CD1c-positive myeloid dendritic cell (primary cell): ENCODE results near the gene INSR.
A peak's percentile ranks its signal among the peaks of the same experiment; 100 is the strongest.
"Not testable (repeated sequence)": the region's sequence is repeated elsewhere in the genome, so short reads cannot be mapped to it uniquely, and the experiment has no call there.

Source experiments
- DNase-seq: peaks from one replicate; pipeline ENCODE4 v3.0.0-alpha.2; 2016; ENCODE audit errors: extremely low spot score

Gene INSR

GRCh38 chr19:7098701-7099596, 195.3 kb downstream of the INSR start:
- DNase-seq: peak; percentile 93

DNA sequence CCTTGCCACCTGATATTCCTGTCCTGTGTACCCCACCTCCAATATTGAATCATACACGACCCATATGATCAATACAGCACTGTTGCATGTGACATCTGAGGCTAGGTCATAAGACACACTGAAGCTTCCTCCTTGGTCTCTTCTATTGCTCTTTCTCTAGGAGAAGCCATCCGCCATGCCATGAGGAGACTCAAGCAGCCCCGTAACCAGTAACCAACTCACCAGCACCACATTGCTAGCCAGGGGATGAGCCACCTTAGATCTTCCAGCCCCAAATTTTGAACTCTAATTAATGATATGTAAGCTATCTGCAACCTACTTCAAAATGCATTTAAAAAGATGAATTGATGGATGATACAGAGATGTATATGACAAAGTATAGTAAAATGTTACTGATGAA, 196.1 kb downstream of the INSR start:
- no peak for DNase-seq

GRCh38 chr19:7088999-7089398, 205.2 kb downstream of the INSR start:
- no peak for DNase-seq

DNA sequence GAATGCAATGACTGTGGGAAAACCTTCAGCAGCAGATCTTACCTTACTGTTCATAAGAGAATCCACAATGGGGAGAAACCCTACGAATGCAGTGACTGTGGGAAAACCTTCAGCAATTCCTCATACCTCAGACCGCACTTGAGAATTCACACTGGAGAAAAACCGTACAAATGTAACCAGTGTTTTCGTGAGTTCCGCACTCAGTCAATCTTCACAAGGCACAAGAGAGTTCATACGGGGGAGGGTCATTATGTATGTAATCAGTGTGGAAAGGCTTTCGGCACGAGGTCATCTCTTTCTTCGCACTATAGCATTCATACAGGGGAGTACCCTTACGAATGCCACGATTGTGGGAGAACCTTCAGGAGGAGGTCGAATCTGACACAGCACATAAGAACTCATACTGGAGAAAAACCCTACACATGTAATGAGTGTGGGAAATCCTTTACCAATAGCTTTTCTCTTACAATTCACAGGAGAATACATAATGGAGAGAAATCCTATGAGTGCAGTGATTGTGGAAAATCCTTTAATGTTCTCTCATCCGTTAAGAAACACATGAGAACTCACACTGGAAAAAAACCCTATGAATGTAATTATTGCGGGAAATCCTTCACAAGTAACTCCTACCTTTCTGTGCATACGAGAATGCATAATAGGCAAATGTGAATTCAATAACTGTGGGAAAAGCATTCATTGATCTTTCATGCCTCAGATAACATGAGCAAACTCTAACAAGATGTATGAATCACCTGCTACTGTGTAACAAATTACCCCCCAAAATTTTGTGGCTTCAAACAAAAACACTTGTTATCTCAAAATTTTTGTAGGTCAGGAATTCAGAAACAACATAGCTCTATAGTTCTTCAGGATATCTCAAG, 210.9 kb downstream of the INSR start:
- DNase-seq: no peak

GRCh38 chr19:7078008-7078407, 216.2 kb downstream of the INSR start:
- DNase-seq: no peak

- no peak for DNase-seq
Measured at GRCh38 chr19:7076151-7076550, 218.1 kb downstream of the INSR start.

DNA sequence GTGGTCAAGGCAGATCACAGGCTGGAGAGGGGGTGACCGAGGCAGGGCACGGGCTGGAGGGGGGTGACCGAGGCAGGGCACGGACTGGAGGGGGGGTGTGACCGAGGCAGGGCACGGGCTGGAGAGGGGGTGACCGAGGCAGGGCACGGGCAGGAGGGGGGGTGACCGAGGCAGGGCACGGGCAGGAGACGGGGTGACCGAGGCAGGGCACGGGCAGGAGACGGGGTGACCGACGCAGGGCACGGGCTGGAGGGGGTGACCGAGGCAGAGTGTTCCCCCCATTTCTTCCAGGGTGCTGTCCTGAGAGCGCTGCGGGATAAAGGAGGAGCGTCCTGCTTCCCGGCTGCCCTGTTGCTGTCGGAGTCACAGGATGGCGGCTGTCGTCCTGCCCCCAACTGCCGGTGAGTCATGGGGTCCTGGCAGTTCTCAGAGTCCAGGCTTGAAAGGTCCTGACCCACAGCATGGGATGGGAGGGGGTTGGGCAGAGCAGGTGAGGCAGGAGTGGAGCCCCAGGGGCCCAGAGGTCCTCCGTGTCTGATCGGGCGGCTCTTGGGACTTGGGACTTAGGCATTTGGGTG, 219.4 kb downstream of the INSR start:
- DNase-seq: no peak

- DNase-seq: no peak
Measured at GRCh38 chr19:7072541-7072940, 221.7 kb downstream of the INSR start.

GRCh38 chr19:7069904-7070226, 224.3 kb downstream of the INSR start:
- no peak for DNase-seq

GRCh38 chr19:7069042-7069903, 224.9 kb downstream of the INSR start, which contains the start of gene ZNF557:
TSS of gene ZNF557 (plus strand) at chr19:7069703. CDS start at chr19:7075075, 5,372 bp downstream.
- peak; percentile 96 for DNase-seq

GRCh38 chr19:7068599-7068998, 225.6 kb downstream of the INSR start:
- no peak for DNase-seq

GRCh38 chr19:7067716-7068115, 226.5 kb downstream of the INSR start:
- no peak for DNase-seq

- DNase-seq: not testable (repeated sequence)
Measured at GRCh38 chr19:7067122-7067521, 227.1 kb downstream of the INSR start.

- no peak for DNase-seq
Measured at GRCh38 chr19:7063764-7064418, 230.3 kb downstream of the INSR start.

- DNase-seq: no peak
Measured at GRCh38 chr19:7063339-7063738, 230.9 kb downstream of the INSR start.
